HG02610 (cell line): ENCODE measurements around the gene CCDC3.
"Not testable (repeated sequence)": the region's sequence is repeated elsewhere in the genome, so short reads cannot be mapped to it uniquely, and the experiment has no call there.

ENCODE experiments used
- ATAC-seq: cut with Tn5 transposase; IDR thresholded peaks from one replicate; pipeline ENCODE4 v1.9.1; 2021; ENCODE audit warnings: mild to moderate bottlenecking, moderate library complexity; ENCODE audit not compliant: unreplicated experiment

Gene CCDC3

GRCh38 chr10:13001041-13001886 lies at the start of gene CCDC3:
TSS of gene CCDC3 (minus strand) at chr10:13001713. CDS start at chr10:13001570, 143 bp downstream.
- ATAC-seq, result no peak

GRCh38 chr10:13051126-13051694 lies 49.7 kb upstream of the CCDC3 start:
- ATAC-seq, result no peak

GRCh38 chr10:13049774-13050420 lies 48.4 kb upstream of the CCDC3 start:
- no peak for ATAC-seq

GRCh38 chr10:13048762-13049161 lies 47.2 kb upstream of the CCDC3 start:
- no peak for ATAC-seq

- no peak for ATAC-seq
These were observed 46.2 kb upstream of the CCDC3 start for GRCh38 chr10:13047529-13048206.

- ATAC-seq, result no peak
These were observed 45.5 kb upstream of the CCDC3 start for GRCh38 chr10:13046851-13047528.

- ATAC-seq, result no peak
These were observed 42.0 kb upstream of the CCDC3 start for GRCh38 chr10:13043520-13043919.

- ATAC-seq, result no peak
These were observed 38.2 kb upstream of the CCDC3 start for GRCh38 chr10:13039761-13040160.

- ATAC-seq, result no peak
These were observed 36.9 kb upstream of the CCDC3 start for GRCh38 chr10:13038391-13038790.

GRCh38 chr10:13037832-13038231 lies 36.3 kb upstream of the CCDC3 start:
- no peak for ATAC-seq

GRCh38 chr10:13036841-13037240 lies 35.3 kb upstream of the CCDC3 start:
- no peak for ATAC-seq

GRCh38 chr10:13035731-13036130 lies 34.2 kb upstream of the CCDC3 start:
- ATAC-seq, result not testable (repeated sequence)

GRCh38 chr10:13026873-13027272 lies 25.4 kb upstream of the CCDC3 start:
- no peak for ATAC-seq

GRCh38 chr10:13023754-13024153 lies 22.2 kb upstream of the CCDC3 start:
- no peak for ATAC-seq

- no peak for ATAC-seq
These were observed 17.8 kb upstream of the CCDC3 start for GRCh38 chr10:13019280-13019679.

- ATAC-seq, result no peak
These were observed 16.7 kb upstream of the CCDC3 start for GRCh38 chr10:13018171-13018570.

- ATAC-seq, result no peak
These were observed 15.4 kb upstream of the CCDC3 start for GRCh38 chr10:13016886-13017285.

- ATAC-seq, result no peak
These were observed 14.9 kb upstream of the CCDC3 start for GRCh38 chr10:13016426-13016825.

- no peak for ATAC-seq
These were observed 4.5 kb upstream of the CCDC3 start for GRCh38 chr10:13006037-13006436.

- ATAC-seq, result no peak
These were observed 2.2 kb upstream of the CCDC3 start for GRCh38 chr10:13003759-13004158.

GRCh38 chr10:13003004-13003403 lies 1.5 kb upstream of the CCDC3 start:
- no peak for ATAC-seq
